K562 (cell line): ENCODE data around the gene VPS45. TPM values are rescaled to one million over a fixed set of nuclear protein-coding genes. Genes with fewer than 3 reads are reported as not detected.
A peak's percentile ranks its signal among the peaks of the same experiment; 100 is the strongest.

Experiments used
- BRF2 ChIP-seq: IDR thresholded peaks from 3 replicates; pipeline ENCODE4 v1.6.1; 2011; ENCODE audit warnings: borderline replicate concordance, mild to moderate bottlenecking; ENCODE audit not compliant: insufficient read length, insufficient read depth
- CBX8 ChIP-seq: fragments of 200-600 bp; sonication (generic); IDR thresholded peaks from 2 replicates; pipeline ENCODE4 v1.6.1; 2012; ENCODE audit warnings: borderline replicate concordance, mixed run types, low read depth, mild to moderate bottlenecking, moderate library complexity, mixed read lengths, low read length, control low read depth, inconsistent platforms; ENCODE audit not compliant: poor library complexity, severe bottlenecking; ENCODE audit errors: extremely low read depth
- DEAF1 ChIP-seq: fragments of 450-650 bp; formaldehyde crosslinking; IDR thresholded peaks from 2 replicates; pipeline ENCODE4 v1.4.0; 2020; ENCODE audit warnings: mild to moderate bottlenecking, moderate library complexity
- MEF2A ChIP-seq: IDR thresholded peaks from 2 replicates; pipeline ENCODE4 v1.6.1; 2011; ENCODE audit warnings: low read depth, mild to moderate bottlenecking, low read length, moderate library complexity; ENCODE audit not compliant: control insufficient read depth
- PKNOX1 ChIP-seq: fragments of 450-650 bp; IDR thresholded peaks from 2 replicates; pipeline ENCODE4 v1.6.1; 2016
- PRMT5 ChIP-seq: sonication (generic); formaldehyde crosslinking; IDR thresholded peaks from 2 replicates; pipeline ENCODE4 v1.5.0; 2020; ENCODE audit warnings: missing genetic modification reagents
- SAFB ChIP-seq: fragments of 200-400 bp; formaldehyde crosslinking; IDR thresholded peaks from 2 replicates; pipeline ENCODE4 v1.6.1; 2017; ENCODE audit warnings: low read depth, low read length, borderline replicate concordance
- SAP30 ChIP-seq: fragments of 200-600 bp; sonication (generic); IDR thresholded peaks from 2 replicates; pipeline ENCODE4 v1.6.1; 2012; ENCODE audit warnings: borderline replicate concordance, low read depth, mild to moderate bottlenecking, moderate library complexity, low read length, control low read depth, inconsistent platforms; ENCODE audit not compliant: insufficient read depth, poor library complexity, severe bottlenecking
- TEAD4 ChIP-seq, 2 experiments: sonication (generic) in 1 of 2; formaldehyde crosslinking in 1 of 2; IDR thresholded peaks; 2 replicates each; pipeline versions ENCODE4 v1.6.1 to v1.8.0; 2012 to 2022; ENCODE audit warnings: borderline replicate concordance in 1 of 2, inconsistent platforms in 1 of 2, low read length in 1 of 2, mild to moderate bottlenecking in 1 of 2, missing genetic modification reagents in 1 of 2
- TOE1 ChIP-seq, 2 experiments: fragments of 450-650 bp in 1 of 2; sonication (generic) in 1 of 2; formaldehyde crosslinking in 1 of 2; IDR thresholded peaks; 2 replicates each; pipeline versions ENCODE4 v1.7.1 to v1.8.0; 2016 to 2022; ENCODE audit warnings: borderline replicate concordance in 2 of 2, mild to moderate bottlenecking in 2 of 2, antibody characterized with exemption in 1 of 2, inconsistent platforms in 1 of 2, low read depth in 1 of 2, missing genetic modification reagents in 1 of 2, moderate library complexity in 1 of 2
- ZBTB33 ChIP-seq: sonication (generic); formaldehyde crosslinking; IDR thresholded peaks from 2 replicates; pipeline ENCODE4 v1.8.1; 2023; ENCODE audit warnings: mild to moderate bottlenecking, missing genetic modification reagents
- ZBTB7A ChIP-seq: IDR thresholded peaks from 2 replicates; pipeline ENCODE4 v1.6.1; 2011; ENCODE audit warnings: low read depth, mild to moderate bottlenecking, low read length, moderate library complexity, borderline replicate concordance; ENCODE audit not compliant: control insufficient read depth
- ZHX1 ChIP-seq: fragments of 150-350 bp; conservative IDR thresholded peaks from 2 replicates; pipeline ENCODE4 v1.6.1; 2014; ENCODE audit warnings: low read length
- polyA plus RNA-seq, 8 experiments: library from polyadenylated mRNA; depleted of rRNA in 4 of 8; stranded (reverse) in 5 of 8; unstranded in 3 of 8; fragments of >200 nt; fragmentation: Nextera tagmentation in 2 of 8; fragmentation: Illumina TruSeq in 1 of 8; extraction: Ambion mirVana in 2 of 8; extraction: Trizol in 1 of 8; gene quantifications; 2 replicates each; pipeline versions ENCODE4 v1.2.1 to v1.2.3, GENCODE V29; 2011 to 2014; ENCODE audit warnings: inconsistent platforms in 1 of 8, missing spikeins in 1 of 8
- total RNA-seq, 7 experiments: library from RNA; depleted of rRNA in 6 of 7; stranded (reverse); fragments of >200 nt in 6 of 7; fragmentation: Illumina TruSeq in 2 of 7; extraction: Trizol in 2 of 7; gene quantifications; 2 replicates each; pipeline versions ENCODE4 v1.2.1 to v1.2.3, GENCODE V29; 2011 to 2021; ENCODE audit warnings: low replicate concordance in 1 of 7

The VPS45 gene
- total and polyA plus RNA-seq, 9 of the 15 experiments (the other 6 are each of a cell fraction or from before 2014, with no cell fraction given), result 17.9 to 48.2 (median 34.4) TPM

- TF ChIP-seq PKNOX1, result 0 out of 2 replicates have a peak, but pooled peaks have one; percentile 5
- no peak for TF ChIP-seq SAFB
- TF ChIP-seq ZBTB33 (CRISPR knock-in tag), result peak; percentile 40; the same call in 1 of the 2 replicates
- no peak for TF ChIP-seq SAP30
- TF ChIP-seq ZBTB7A, result peak; percentile 85
- TF ChIP-seq MEF2A, result 0 out of 2 replicates have a peak, but pooled peaks have one; percentile 13
- peak; percentile 49; the same call in 1 of the 2 replicates for TF ChIP-seq DEAF1 (CRISPR knock-in tag)
- TF ChIP-seq CBX8, result no peak
- TF ChIP-seq PRMT5 (CRISPR knock-in tag), result no peak
- peak; percentile 44; the same call in 1 of the 2 replicates for TF ChIP-seq TEAD4 (IDR thresholded peaks at IDR 0.05; ENCODE audit: low read length)
- no peak for TF ChIP-seq TEAD4 (CRISPR knock-in tag; IDR thresholded peaks at IDR 0.05; ENCODE audit: borderline replicate concordance)
- no peak for TF ChIP-seq BRF2
- no peak for TF ChIP-seq ZHX1
- TF ChIP-seq TOE1 (IDR thresholded peaks at IDR 0.05; ENCODE audit: borderline replicate concordance), result peak; percentile 44; the same call in 1 of the 2 replicates
- TF ChIP-seq TOE1 (CRISPR knock-in tag; IDR thresholded peaks at IDR 0.05; ENCODE audit: borderline replicate concordance, low read depth), result no peak
Measured at GRCh38 chr1:150165622-150166612, 98.3 kb downstream of the VPS45 start (continued).
